Urothelium cell line (cell line): ENCODE data around the gene MARCHF6.
"Not testable (repeated sequence)": the region's sequence is repeated elsewhere in the genome, so short reads cannot be mapped to it uniquely, and the experiment has no call there.

Source experiments
- DNase-seq: peaks from one replicate; pipeline ENCODE4 v3.0.0; 2011; ENCODE audit warnings: low spot score, mixed read lengths
- FAIRE-seq: peaks from 2 replicates; lab custom pipeline; 2011; peaks lifted over from hg19 to GRCh38; lab: Jason Lieb, UNC

The MARCHF6 gene

DNA sequence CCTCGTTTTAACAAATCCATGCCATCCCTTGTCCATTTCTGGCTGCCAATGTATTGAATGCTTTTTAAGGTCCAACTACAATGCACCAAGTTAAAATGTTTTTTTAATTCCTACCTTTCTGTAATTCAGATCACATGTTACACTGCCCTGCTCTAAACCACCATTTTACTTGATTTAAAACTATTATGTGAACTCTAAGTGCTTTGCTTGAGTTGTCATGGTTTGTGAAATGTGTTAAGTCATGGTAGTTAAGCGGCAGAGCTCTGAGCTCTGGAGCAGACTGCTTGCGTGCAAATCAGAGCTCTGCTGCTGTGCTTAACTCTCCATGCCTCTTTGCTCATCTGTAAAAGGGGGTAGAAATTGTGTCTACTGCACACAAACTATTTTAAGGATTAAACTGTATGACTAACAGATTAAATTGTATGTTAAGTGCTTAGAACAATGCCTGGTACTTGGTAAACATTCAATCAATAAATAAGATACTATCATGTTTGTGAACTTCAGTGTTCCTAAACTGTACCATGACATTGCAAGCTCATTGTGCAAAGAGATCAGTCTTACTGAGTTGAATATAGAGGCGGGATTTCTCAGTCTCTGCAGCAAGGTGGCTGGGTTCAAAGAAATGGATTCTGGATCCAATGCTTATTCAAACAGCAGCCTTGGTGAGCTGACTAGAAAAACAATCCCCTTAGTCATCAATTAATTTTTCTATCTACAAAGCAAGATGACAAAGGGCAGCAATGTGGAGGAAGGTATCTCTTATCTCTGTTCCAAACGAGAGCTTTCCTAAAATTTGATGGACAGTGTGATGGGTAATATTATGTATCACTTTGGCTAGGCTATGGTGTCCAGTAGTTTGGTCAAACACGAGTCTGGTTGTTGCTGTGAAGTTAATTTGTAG, 29.7 kb upstream of the MARCHF6 start:
- FAIRE-seq, result no peak
- no peak for DNase-seq

DNA sequence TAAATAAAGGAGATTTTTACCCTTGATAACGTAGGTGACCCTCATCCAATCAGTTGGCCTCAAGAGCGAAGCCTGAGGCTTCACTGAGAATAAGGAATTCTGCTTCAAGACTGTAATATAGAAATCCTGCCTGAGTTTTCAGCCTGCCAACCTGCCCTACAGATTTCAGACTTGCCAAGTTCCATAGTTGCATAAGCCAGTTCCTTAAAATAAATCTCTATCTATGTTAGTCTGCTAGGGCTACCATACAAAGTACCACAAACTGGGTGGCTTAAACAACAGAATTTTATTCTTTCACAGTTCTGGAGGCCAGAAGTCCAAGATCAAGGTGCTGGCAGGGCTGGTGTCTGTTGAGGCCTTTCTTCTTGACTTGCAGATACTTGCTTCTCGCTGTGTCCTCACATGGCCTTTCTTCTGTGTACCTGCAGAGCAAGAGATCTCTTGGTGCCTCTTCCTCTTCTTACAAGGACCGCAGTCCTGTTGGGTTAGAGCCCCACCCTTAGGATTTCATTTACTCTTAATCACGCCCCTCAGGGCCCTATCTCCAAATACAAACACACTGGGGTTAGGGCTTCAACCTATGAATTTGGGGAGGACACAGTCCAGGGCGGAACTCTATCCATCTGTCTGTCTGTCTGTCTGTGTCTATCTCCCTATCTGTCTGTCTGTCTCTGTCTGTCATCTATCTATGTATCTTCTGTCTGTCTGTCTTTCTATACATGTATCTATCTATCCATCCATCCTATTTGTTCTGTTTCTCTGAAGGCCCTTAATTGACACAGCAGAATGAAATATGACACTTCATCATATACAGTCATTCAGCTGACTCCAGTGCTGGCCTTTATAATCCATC, 28.8 kb upstream of the MARCHF6 start:
- DNase-seq (no peak), FAIRE-seq (no peak)

DNA sequence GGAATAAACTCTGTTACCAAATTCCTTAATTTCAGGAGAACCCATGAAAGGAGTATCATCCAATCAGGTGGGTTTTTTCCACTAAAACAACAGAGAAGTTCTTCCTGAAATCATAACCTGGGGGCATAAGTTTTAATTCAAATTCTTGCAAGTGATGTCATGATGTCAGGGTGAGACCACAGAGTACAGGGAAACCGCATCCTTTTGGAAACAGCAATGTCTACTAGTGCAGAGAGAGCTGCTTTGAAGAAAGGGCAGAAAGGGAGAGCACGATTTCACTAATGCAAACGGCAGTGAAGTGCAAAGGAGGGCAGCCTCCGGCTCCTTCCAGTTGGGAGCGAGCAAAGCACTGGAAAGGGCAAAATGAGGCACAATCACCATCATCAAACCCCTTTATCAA, 25.2 kb upstream of the MARCHF6 start:
- FAIRE-seq (no peak), DNase-seq (no peak)

DNA sequence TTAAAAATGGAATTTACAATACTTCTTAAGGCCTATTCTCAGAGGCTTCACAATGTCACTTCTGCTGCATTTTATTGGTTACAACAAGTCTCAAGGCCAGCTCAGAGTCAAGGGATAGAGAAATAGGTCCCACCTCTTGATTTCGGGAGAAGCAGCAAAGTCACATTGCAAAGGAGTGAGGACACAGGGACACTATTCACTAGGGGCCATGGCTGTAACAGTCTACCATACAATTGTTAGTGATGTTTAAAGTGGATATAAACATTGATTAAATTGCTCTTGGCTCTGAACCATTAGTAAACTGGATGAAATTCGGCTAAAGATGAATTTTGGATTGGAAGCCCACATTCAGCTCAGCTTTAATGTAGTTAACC, 24.1 kb upstream of the MARCHF6 start:
- no peak for DNase-seq
- FAIRE-seq, result no peak

DNA sequence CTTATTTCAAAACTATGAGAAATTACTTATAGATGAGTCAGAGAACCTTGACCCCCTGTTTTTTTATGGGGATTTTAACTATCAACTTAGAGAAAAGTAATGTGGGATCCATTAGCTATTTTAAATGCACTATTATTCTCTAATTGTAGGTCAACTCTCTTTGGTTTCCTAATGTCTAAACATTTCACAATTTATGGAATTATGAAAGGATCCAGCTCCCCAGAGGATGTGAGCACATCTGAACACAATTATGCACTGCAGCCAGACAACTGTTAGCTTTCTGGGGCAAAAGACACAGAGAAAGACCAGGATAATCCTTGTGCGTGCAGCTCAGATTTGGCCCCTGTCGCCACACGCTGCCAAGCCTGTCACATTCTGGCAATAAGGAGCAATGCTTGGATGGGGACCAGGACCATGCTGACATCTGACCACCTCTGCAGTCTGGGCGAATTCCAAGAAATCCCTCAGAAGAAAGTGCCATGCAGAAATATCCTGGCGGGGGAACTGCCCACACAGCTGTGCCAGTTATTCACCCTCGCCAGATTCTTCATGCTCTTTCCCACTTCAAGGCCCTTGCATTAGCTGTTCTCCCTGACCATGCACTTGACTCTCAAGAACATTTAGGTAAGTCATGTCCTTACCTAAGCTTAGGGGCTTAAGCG, 23.5 kb upstream of the MARCHF6 start:
- FAIRE-seq (no peak), DNase-seq (no peak)

DNA sequence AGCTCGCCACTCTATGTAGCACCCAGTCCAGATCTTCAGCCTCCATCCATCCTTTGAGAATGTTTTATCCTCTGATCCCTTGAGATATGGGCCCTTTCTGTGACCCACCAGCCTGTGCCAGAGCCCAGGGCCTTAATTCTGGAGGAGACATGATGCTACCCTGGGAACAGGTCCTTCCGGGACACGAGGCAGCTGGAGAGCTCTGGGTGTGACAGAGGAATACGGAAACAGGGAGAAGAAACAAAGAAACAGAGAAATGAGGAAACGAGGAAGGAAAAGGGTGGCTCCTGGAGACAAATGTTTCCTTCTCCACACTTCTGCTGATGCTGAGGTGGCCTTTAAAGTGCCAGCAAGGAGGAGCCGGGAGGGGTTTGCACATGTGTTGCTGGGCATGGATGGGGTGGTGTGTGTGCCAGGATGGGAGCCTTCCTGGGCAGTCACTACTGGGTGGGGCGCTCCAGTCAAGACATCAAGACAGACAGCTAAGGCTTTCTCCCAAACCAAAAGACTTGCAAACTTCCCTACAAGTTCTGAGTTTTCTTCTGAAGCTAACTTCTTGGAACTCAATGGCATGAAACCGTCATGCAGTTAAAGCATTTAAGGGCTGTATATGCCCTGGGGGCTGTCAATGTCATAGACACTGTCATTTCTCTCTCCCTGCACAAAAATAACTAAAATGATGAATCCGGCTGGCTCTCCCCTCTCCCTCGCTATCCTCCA, 22.8 kb upstream of the MARCHF6 start:
- no peak for DNase-seq
- FAIRE-seq, result no peak

DNA sequence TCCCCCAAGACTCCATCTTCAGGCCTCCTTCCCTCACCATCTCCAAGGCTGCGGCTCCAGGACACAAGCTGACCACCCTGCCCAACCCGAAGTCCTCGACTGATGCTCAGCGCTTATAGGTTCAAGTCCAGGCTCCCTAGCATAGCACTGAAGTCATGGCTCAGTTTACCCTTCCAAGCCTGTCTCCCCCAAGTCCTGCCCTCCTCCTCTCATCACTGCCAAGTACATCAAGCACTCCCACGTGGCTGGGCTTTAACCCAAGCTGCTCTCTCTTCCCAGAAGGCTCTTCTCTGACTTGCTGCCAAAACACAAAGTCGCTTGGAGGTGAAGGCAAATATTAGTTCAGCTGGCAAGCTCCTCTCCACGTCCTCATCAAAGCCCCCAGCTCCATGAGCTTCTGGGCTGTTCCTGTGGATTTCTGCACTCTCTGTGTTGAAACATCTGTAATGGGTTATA, 22.1 kb upstream of the MARCHF6 start:
- FAIRE-seq (no peak), DNase-seq (no peak)

DNA sequence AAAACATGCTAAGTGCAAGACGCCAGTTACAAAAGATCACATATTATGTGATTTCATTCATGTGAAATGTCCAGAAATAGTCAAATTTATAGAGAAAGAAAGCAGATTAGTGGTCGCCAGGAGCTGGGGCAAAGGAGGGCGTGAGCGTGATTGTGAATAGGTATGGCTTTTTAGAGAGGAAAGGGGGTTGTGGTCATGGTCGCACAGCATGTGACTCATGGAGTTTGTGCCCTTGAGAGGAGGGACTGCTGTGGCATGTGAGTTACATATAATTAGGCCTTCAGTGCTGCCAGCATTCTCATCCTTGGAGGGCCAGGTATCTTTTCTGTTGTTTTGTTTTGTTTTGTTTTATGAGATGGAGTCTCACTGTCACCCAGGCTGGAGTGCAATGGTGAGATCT, 21.2 kb upstream of the MARCHF6 start:
- DNase-seq (no peak), FAIRE-seq (no peak)

DNA sequence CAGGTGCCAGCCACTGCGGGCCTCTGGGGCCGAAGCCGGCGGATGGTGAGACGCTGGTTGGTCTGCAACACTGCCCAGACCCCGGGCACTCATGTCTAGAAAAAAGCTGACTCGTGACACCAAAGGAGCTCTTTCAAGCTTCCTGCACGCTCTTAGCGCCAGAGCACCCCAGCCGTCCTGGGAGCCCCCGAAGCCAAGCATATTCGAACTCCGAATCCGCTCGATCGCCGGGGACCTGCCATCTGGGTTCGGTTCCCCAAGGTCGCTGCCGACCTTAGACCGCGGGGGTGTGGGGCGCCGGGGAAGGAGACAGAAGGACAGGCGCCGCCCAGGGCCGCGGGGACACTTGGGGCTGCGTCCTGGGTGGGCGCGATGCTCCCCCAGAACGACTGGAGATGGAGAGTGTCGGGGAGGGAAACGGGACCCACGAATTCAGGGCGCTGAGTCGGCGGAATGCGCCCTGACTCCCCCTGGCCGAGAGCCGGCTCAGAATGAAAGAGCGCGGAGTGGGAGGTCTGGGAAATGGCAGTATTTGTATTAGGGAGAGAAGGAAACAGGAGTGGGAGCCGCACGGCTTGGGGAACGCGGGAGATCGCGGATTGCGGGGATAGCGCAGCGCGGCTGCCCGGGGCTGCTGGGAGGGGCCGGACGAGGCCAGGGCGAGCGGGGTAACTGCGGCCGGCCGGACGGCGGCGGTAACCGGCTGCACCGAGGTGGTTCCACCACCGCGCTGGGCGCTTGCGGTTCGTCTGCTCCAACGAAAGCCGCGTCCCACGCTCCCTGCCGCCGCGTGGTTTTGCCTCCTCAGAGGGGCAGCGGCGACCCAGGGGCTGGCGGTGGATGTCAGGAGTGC, 20.1 kb upstream of the MARCHF6 start:
- FAIRE-seq (no peak), DNase-seq (no peak)

DNA sequence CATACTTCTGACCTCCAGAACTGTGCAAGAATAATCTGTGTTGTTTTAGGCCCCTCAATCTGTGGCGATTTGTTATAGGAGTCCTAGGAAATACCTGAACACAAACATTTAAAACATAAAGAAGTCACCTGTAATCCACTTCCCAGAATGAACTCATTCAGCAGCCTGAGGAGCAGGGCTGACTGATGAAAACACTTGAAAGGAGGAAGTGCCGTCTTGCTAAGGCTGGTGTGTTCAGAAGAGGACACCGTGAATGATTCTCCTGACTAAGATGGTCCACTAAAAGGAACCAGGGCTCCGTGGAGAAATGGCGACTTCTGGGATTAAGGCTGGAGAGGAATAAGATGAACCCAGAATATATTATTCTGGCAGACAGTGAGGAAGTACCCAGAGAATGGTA, 18.7 kb upstream of the MARCHF6 start:
- FAIRE-seq (no peak), DNase-seq (no peak)

DNA sequence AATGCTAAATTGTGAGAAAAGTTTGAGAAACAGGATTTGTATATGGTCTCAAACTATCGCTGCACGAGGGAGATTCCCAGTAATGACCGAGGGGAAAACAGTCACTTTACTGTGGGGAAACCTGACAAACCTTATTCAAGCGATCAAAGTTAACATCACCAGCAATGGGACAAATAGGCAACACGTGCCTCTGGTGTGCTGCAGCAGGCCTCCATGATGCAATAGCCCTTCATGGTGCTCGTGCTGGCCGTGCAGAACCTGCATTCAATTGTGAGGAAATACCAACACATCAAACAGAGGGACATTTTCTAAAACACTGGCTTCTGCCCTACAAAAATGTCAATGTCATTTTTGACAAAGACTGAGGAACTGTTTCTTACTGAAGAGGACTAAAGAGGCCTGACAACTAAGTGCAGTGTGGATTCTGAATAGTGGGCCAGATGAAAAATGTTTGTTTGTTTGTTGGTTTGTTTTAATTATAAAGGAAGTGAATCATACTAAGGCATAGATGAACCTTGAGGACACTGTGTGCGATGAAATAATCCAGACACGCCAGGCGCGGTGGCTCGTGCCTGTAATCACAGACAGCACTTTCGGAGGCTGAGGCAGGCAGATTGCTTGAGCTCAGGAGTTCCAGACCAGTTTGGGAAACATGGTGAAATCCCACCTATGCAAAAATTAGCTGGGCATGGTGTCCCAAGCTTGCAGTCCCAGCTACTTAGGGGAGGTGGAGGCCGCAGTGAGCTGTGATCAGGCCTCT, 17.6 kb upstream of the MARCHF6 start:
- FAIRE-seq (no peak), DNase-seq (no peak)

DNA sequence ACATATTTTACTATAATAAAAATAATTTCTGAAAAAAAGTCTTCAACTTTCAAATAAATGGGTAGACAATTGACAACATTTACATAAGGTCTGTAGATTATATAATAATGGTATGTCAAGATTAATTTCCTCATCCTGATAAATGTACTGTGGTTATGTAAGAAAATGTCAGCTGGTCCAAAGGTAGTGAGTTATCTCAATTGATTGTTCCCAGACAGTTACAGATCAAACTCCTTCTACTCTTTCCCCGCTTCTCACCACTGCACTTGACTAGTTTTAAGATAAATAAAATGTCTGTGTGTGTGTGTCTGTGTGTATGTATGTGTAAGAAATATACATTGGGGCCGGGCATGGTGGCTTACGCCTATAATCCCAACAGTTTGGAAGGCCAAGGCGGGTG, 16.4 kb upstream of the MARCHF6 start:
- no peak for FAIRE-seq
- DNase-seq, result no peak

DNA sequence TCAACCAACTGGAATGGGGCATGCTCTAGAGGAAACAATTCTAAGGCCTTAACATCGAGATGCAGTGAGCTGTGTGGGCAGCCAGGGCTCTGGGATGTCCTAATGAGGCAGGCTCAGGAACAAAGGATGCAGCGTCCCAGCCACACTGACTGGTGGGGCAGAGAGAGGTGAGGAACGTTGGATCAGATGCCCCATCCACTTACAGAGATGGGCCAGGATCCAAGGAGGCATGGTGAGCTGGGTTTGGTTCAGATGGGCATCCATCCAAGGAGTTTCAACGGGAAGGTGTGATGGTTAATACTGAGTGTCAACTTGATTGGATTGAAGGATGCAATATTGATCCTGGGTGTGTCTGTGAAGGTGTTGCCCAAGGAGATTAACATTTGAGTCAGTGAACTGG, 15.5 kb upstream of the MARCHF6 start:
- DNase-seq, result no peak
- no peak for FAIRE-seq

DNA sequence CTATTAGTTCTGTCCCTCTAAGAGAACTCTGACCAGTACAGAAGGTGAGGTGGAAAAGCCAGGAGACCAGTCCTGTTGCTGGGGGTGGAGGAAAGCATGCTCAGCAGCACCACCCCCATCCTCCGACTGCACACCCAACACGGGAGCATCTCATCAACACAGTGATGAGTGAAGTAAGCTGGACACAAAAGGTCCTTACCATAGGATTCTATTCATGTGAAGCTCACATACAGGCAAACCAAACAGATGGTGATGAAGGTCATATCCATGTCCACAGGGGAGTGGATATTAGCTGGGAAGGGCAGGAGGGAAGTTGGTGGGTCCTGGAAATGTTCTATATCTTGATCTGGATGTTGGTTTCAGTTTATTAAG, 14.8 kb upstream of the MARCHF6 start:
- FAIRE-seq, result no peak

DNA sequence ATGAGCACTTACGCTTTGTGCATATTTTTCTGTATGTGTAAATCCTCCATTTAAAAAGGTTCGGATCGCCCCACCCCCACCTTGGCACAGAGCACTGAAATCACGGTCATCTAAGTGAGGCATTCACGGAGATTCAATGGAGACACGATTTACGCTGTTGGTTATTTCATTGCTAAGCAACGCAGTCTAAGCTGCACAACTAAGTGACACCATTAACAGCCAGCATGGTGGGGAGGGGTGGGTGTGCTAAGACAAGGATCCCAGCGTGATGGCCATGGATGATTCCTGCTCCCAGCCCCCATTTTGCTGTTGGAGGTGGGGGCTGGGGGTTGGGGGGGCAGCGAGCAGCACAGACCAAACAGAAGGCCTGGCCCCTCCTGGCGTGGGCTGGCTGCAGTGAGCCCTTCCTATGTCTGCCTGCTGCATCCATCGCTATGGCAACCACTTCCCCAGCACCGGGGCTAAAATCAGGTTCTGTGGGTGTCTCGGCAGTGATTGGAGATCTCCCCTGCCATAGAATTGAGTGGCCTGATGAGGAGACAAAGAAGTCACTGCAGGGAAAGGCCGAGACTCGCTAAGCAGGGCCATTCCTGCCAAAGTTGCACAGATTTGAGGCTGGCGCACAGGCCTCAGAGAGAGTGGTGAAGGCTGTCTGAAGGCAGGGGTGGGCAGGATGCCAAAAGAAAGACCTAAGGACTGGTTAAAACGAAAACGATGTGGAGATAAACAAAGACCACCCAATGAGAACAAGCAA, 14.3 kb upstream of the MARCHF6 start:
- FAIRE-seq (no peak), DNase-seq (no peak)

More for the DNA sequence above, 14.8 kb upstream of the MARCHF6 start:
- no peak for DNase-seq

DNA sequence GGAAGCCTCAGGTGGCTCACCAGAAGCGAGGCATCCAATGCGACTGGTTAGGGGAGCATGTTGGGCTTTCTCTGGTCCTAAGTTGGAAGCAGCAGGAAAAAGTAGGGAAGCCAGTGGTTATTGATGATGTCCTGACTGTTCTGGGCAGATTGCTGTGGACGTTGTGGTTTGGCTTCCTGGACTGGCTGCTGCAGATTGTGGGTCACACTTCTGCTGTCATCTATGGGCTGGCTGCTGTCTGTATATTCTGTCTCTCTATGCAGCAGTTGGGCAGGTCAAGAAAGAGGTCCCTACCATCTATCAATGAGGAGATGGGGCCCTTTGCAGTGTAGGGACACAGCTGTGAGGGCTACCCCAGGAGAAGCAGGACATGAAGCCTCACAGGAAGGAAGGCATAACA, 13.5 kb upstream of the MARCHF6 start:
- FAIRE-seq (no peak), DNase-seq (no peak)

DNA sequence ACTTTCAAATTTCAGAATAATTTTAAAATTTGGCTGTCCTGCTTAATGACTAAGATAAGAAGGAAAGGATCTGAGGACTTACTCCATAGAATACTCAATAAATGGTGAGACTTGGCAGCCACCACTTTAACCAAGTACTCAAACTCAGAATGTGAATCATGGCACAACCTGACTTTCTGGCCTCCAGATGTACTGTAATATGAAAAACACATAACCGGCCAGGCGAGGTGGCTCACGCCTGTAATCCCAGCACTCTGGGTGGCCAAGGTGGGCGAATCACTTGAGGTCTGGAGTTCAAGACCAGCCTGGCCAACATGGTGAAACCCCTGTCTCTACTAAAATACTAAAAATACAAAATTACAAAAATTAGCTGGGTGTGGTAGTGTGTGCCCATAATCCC, 10.0 kb upstream of the MARCHF6 start:
- FAIRE-seq, result no peak
- DNase-seq, result no peak

DNA sequence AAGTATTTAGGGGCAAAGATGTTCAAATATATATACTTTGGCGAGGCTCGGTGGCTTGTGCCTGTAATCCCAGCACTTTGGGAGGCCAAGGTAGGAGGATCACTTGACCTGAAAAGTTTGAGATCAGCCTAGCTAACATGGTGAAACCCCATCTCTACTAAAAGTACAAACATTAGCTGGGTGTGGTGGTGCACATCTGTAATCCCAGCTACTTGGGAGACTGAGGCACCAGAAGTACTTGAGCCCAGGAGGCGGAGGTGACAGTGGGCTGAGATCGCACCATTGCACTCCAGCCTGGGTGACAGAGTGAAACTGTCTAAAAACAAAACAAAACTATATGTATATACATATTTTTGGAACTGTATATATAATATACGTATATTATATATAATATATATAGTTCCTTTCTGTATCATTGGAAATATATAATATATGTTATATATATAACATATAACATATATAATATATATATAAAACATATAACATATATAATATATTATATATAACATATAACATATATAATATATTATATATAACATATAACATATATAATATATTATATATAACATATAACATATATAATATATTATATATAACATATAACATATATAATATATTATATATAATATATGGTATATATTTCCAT, 8.9 kb upstream of the MARCHF6 start:
- DNase-seq, FAIRE-seq: not testable (repeated sequence)
